Peyer's patch (tissue), 4 donors: ENCODE data around the gene ATL3. TPM values are rescaled to one million over a fixed set of nuclear protein-coding genes. Genes with fewer than 3 reads are reported as not detected.

Experiments used
- DNase-seq, 3 donors: peaks; one replicate each; pipeline ENCODE4 v3.0.0-alpha.2; 2017 to 2019
- H3K27ac ChIP-seq, 4 donors: fragments of 200-600 bp; sonication (generic); one replicate each; pipeline ENCODE4 v1.5.1; 2016 to 2019
- H3K27me3 ChIP-seq, 2 donors: fragments of 200-600 bp; sonication (generic); one replicate each; pipeline ENCODE4 v1.5.1; 2019
- H3K36me3 ChIP-seq, 3 donors: fragments of 200-600 bp; sonication (generic); one replicate each; pipeline ENCODE4 v1.5.1; 2016 to 2019
- H3K4me1 ChIP-seq, 4 donors: fragments of 200-600 bp; sonication (generic); one replicate each; pipeline ENCODE4 v1.5.1; 2016 to 2019
- H3K4me3 ChIP-seq, 4 donors: fragments of 200-600 bp; sonication (generic); 1 replicate in 3 of 4; 2 replicates in 1 of 4; pipeline ENCODE4 v1.5.1; 2016 to 2019; ENCODE audit warnings: mild to moderate bottlenecking in 1 of 4
- H3K9me3 ChIP-seq, 4 donors: fragments of 200-600 bp; sonication (generic); one replicate each; pipeline ENCODE4 v1.5.1; 2016 to 2019; ENCODE audit warnings: mild to moderate bottlenecking in 1 of 4
- POLR2A ChIP-seq, 2 donors: fragments of 450-650 bp; IDR thresholded peaks; one replicate each; pipeline ENCODE4 v1.5.1; 2017; ENCODE audit warnings: antibody characterized with exemption in 2 of 2, mild to moderate bottlenecking in 2 of 2, moderate library complexity in 2 of 2
- small RNA-seq, 2 donors: library from RNA; depleted of rRNA; stranded (forward); fragments of <200 nt; gene quantifications; one replicate each; pipeline ENCODE3, GENCODE V24; 2016
- total RNA-seq, 4 donors: library from RNA; depleted of rRNA; stranded (reverse); fragments of >200 nt; gene quantifications; one replicate each; pipeline ENCODE4 v1.1.0, GENCODE V29; 2016
- TF ChIP-seq, protein P1 (sequence below), 6 experiments: fragments of 450-650 bp in 4 of 6; fragments of 200-600 bp in 2 of 6; sonication (generic) in 1 of 6; IDR thresholded peaks; one replicate each; pipeline ENCODE4 v1.5.1; 2017 to 2019; ENCODE audit warnings: antibody characterized with exemption in 6 of 6, mild to moderate bottlenecking in 3 of 6, moderate library complexity in 1 of 6

The ATL3 gene
- total RNA-seq, 4 donors from 2014 or later, result 25.5 to 38.4 (median 31.3) TPM

DNA sequence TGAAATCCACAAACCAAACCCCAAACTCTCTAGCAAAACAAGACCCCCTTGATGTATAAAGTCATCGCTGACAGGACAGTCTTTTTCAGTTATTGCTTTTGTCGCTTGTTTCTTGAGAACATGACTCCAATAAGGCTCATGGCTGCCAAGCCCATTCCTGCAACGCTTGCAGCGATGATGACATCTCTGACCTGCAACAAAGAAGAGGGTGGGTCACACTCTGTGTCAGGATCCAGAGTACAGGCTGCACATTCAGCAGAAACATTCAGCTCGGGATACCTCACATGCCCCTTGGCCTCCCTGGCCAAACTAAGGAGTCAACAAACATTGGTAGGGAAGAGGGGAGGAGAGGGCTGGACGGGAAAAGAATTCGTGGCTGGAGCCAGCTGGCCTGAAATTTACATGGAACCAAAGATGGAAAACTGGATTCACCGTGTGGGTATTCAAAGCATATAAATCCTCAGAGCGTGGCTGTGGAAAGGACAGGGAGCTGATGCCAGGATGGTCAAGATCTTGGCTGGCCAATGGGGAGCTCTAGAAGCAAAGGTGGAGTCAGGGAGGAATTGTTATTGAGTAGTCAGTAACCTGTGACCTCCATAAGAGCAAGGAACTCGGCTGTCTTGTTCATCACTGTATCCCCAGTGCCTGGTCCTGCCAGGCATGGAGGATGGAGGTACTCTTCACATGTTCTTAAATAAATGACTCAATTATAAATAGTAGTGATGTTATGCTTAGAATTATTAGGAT, 96.1 kb downstream of the ATL3 start:
- Histone ChIP-seq H3K36me3 (no peaks in the 10 kb centered on the region), H3K27ac (peak overlapping the region; percentile 33 to 86 (median 76)), H3K4me1 (peaks cover 0 to 17% (median 2%) of the 10 kb centered on the region in 4 donors), H3K27me3 (no peaks in the 10 kb centered on the region), H3K4me3 (peak overlapping the region in 3 of 4 donors; percentile 3 to 43 (median 20)), H3K9me3 (no peaks in the 10 kb centered on the region)
- TF ChIP-seq POLR2A (IDR thresholded peaks at IDR 0.05), result no peak
- TF ChIP-seq, protein P1, sequence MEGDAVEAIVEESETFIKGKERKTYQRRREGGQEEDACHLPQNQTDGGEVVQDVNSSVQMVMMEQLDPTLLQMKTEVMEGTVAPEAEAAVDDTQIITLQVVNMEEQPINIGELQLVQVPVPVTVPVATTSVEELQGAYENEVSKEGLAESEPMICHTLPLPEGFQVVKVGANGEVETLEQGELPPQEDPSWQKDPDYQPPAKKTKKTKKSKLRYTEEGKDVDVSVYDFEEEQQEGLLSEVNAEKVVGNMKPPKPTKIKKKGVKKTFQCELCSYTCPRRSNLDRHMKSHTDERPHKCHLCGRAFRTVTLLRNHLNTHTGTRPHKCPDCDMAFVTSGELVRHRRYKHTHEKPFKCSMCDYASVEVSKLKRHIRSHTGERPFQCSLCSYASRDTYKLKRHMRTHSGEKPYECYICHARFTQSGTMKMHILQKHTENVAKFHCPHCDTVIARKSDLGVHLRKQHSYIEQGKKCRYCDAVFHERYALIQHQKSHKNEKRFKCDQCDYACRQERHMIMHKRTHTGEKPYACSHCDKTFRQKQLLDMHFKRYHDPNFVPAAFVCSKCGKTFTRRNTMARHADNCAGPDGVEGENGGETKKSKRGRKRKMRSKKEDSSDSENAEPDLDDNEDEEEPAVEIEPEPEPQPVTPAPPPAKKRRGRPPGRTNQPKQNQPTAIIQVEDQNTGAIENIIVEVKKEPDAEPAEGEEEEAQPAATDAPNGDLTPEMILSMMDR (IDR thresholded peaks at IDR 0.05), result no peak
- peak in 2 of 3 donors; percentile 67 to 71 for DNase-seq

Small RNAs within 50 kb of the gene (small RNA-seq; reads per million reads assigned to genes)
- gene AP000753.3, result 0 reads per million in 2 donors

Other genes starting within 250 kb of the ATL3 start
- gene PLAAT5, start 180.2 kb downstream of the ATL3 start, total RNA-seq, result 1 to 10 TPM in 1 of 4 donors, under 1 TPM in 1, not detected in 2; 0.67 to 3.3 TPM
- under 1 TPM in 1 of 4 donors, not detected in 3; 0.53 TPM for gene LGALS12, start 165.3 kb downstream of the ATL3 start, total RNA-seq
- 100 to 1,000 TPM in 2 of 4 donors, 10 to 100 TPM in 2; 54.5 to 179 (median 93.4) TPM for gene PLAAT4, start 134.6 kb downstream of the ATL3 start, total RNA-seq
- 100 to 1,000 TPM in 1 of 4 donors, 10 to 100 TPM in 3; 13.2 to 144 (median 68.7) TPM for gene PLAAT2, start 108.0 kb downstream of the ATL3 start, total RNA-seq
- gene PLAAT3, start 56.9 kb downstream of the ATL3 start, total RNA-seq, result 10 to 100 TPM in 3 of 4 donors, 1 to 10 TPM in 1; 6.8 to 20.1 (median 18.4) TPM
- gene RTN3, start 10.1 kb upstream of the ATL3 start, total RNA-seq, result 100 to 1,000 TPM in 3 of 4 donors, 10 to 100 TPM in 1; 47.9 to 132 (median 101) TPM
- gene ZFTA, start 97.4 kb upstream of the ATL3 start, total RNA-seq, result 10 to 100 TPM in 1 of 4 donors, 1 to 10 TPM in 3; 3.7 to 10.5 (median 8.5) TPM
- 10 to 100 TPM in 1 of 4 donors, 1 to 10 TPM in 3; 3.5 to 15.7 (median 6.4) TPM for gene SPINDOC, start 142.1 kb upstream of the ATL3 start, total RNA-seq
- 10 to 100 TPM; 34.7 to 82.9 (median 72.1) TPM for gene MARK2, start 167.7 kb upstream of the ATL3 start, total RNA-seq
- gene RCOR2, start 245.8 kb upstream of the ATL3 start, total RNA-seq, result under 1 TPM in 2 of 4 donors, not detected in 2; 0.57 to 0.67 TPM